ENCODE measurements around the gene HMX3. TPM values are rescaled to one million over a fixed set of nuclear protein-coding genes. Genes with fewer than 3 reads are reported as not detected.

The HMX3 gene
- total and polyA plus RNA-seq, 11 donors, result 0.27 TPM; not detected in 10

DNA sequence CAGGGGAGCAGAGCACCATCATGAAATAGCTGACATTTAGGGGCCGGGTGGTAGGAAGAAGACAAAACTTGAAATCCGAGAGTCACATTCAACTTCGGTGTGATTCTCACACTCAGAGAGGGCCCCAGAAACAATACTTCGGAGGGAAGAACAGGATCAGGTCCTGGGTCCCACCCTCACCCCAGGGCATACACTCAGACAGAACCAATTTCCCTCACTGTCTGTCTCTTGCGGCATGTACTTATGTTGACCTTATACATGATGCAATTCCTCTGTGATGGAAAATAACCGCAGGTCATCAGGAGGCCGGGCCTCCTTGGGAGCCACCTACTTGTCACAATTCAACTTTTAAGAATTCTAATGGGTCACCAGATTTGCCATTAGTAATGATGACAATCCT is 26.3 kb upstream of the HMX3 start:
- intact Hi-C loops (cut with DNase I), result no loop called here
- H3K36me3 ChIP-seq, result no peaks in the 10 kb centered on the region
- no peak overlapping the region for H3K27ac ChIP-seq
- no peak overlapping the region for H3K4me3 ChIP-seq
- no peak for TF ChIP-seq POLR2A (IDR thresholded peaks at IDR 0.05)
- no peak for TF ChIP-seq CTCF (IDR thresholded peaks at IDR 0.05)
- DNase-seq (no peak), ATAC-seq (no peak)
- H3K4me1 ChIP-seq, result no peaks in the 10 kb centered on the region
- H3K27me3 ChIP-seq, result peaks cover 0 to 51% (median 2%) of the 10 kb centered on the region in 9 donors
- H3K9me3 ChIP-seq, result no peaks in the 10 kb centered on the region
- WGBS, 4 donors, result 69 to 78% (median 71%) methylated on average over 7 of the region's 7 CpGs

GRCh38 chr10:123117644-123118417 is 17.9 kb upstream of the HMX3 start:
- intact Hi-C loops (cut with DNase I), result no loop called here
- H3K4me3 ChIP-seq, result no peak overlapping the region
- DNase-seq (no peak), ATAC-seq (peak in 1 of 4 donors; percentile 22)
- TF ChIP-seq CTCF (IDR thresholded peaks at IDR 0.05) (no peak), POLR2A (IDR thresholded peaks at IDR 0.05) (no peak)
- peaks cover 0 to 4% (median 0%) of the 10 kb centered on the region in 12 donors for H3K4me1 ChIP-seq
- peaks cover 7 to 75% (median 24%) of the 10 kb centered on the region in 9 donors for H3K27me3 ChIP-seq
- no peaks in the 10 kb centered on the region for H3K9me3 ChIP-seq
- no peaks in the 10 kb centered on the region for H3K36me3 ChIP-seq
- WGBS, 4 donors, result 11 to 18% (median 12%) methylated on average over 21 to 26 of the region's 26 CpGs
- H3K27ac ChIP-seq, result no peak overlapping the region

DNA sequence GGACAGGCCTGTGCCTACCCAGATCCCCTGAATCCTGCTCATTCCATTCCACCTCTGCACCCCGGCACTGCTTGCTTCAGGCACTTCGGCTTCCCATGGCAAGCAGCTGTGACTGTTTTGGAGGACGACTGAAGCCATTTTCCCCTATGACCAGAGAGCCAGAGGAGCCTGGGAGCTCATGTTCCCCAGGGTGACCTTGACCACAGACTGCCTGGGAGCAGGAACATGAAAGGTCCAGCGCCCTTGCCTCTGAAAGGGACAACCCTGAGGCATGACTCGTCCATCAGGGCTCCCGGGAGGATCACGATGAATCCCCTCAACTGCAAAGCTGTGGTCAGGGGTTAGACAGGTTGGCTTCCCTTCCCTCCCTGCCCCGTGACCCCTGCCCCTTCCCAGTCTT is 16.7 kb upstream of the HMX3 start:
- Histone ChIP-seq H3K4me1 (peaks cover 0 to 4% (median 0%) of the 10 kb centered on the region in 12 donors), H3K27ac (no peak overlapping the region), H3K4me3 (no peak overlapping the region), H3K36me3 (no peaks in the 10 kb centered on the region), H3K27me3 (peaks cover 7 to 78% (median 24%) of the 10 kb centered on the region in 9 donors), H3K9me3 (no peaks in the 10 kb centered on the region)
- DNase-seq (no peak), ATAC-seq (no peak)
- intact Hi-C loops (cut with DNase I), result no loop called here
- TF ChIP-seq POLR2A (IDR thresholded peaks at IDR 0.05) (no peak), CTCF (IDR thresholded peaks at IDR 0.05) (no peak)
- 70 to 83% (median 78%) methylated on average over 5 to 8 of the region's 8 CpGs for whole genome bisulfite sequencing, 4 donors

GRCh38 chr10:123126246-123126645 is 9.5 kb upstream of the HMX3 start:
- Histone ChIP-seq H3K4me1 (no peaks in the 10 kb centered on the region), H3K4me3 (no peak overlapping the region), H3K9me3 (peaks cover 0 to 11% (median 0%) of the 10 kb centered on the region in 12 donors), H3K27me3 (peaks cover 6 to 88% (median 37%) of the 10 kb centered on the region in 9 donors), H3K36me3 (no peaks in the 10 kb centered on the region), H3K27ac (no peak overlapping the region)
- no peak for DNase-seq
- ATAC-seq, result no peak
- intact Hi-C loops (cut with DNase I), result loop anchor here in 1 of 10 donors (10.0 kb wide), 1 partner anchor 259 kb away; no protein-coding TSS in a partner anchor
- TF ChIP-seq POLR2A (IDR thresholded peaks at IDR 0.05), result no peak
- no peak for TF ChIP-seq CTCF (IDR thresholded peaks at IDR 0.05)
- WGBS, 4 donors, result 57 to 70% (median 59%) methylated on average over 5 of the region's 5 CpGs
